Endothelial cell (in vitro differentiated cells): ENCODE measurements around the gene HPDL. TPM values are rescaled to one million over a fixed set of nuclear protein-coding genes. Genes with fewer than 3 reads are reported as not detected.

Source experiments
- DNase-seq: peaks from one replicate; pipeline ENCODE4 v3.0.0; 2021; ENCODE audit warnings: low spot score
- H3K27ac Mint-ChIP-seq: one replicate; pipeline ENCODE4 v1.8.0; 2021; ENCODE audit warnings: mixed read lengths, inconsistent platforms; ENCODE audit not compliant: unreplicated experiment
- H3K27me3 Mint-ChIP-seq: one replicate; pipeline ENCODE4 v1.8.0; 2021; ENCODE audit warnings: mild to moderate bottlenecking, moderate library complexity, mixed read lengths, inconsistent platforms; ENCODE audit not compliant: unreplicated experiment
- H3K36me3 Mint-ChIP-seq: one replicate; pipeline ENCODE4 v1.8.0; 2021; ENCODE audit warnings: mild to moderate bottlenecking, low read depth, mixed read lengths, inconsistent platforms; ENCODE audit not compliant: unreplicated experiment
- H3K4me1 Mint-ChIP-seq: one replicate; pipeline ENCODE4 v1.8.0; 2021; ENCODE audit warnings: mild to moderate bottlenecking, mixed read lengths, inconsistent platforms; ENCODE audit not compliant: unreplicated experiment
- H3K4me3 Mint-ChIP-seq: one replicate; pipeline ENCODE4 v1.8.0; 2021; ENCODE audit warnings: mild to moderate bottlenecking, mixed read lengths, inconsistent platforms; ENCODE audit not compliant: unreplicated experiment
- H3K9me3 Mint-ChIP-seq: one replicate; pipeline ENCODE4 v1.8.0; 2021; ENCODE audit warnings: mixed read lengths, inconsistent platforms; ENCODE audit not compliant: unreplicated experiment
- CTCF ChIP-seq: fragments of 200-600 bp; sonication (generic); IDR thresholded peaks from one replicate; pipeline ENCODE4 v1.5.0; 2021; ENCODE audit warnings: antibody characterized with exemption; ENCODE audit not compliant: unreplicated experiment
- total RNA-seq: library from RNA; stranded (reverse); fragmentation: NEBNext Ultra II Directional; extraction: Animal tissue kit (Norgen Biotek cat#: 25700); gene quantifications from one replicate; pipeline ENCODE4 v1.2.1, GENCODE V29; 2021; ENCODE audit not compliant: unreplicated experiment

The HPDL gene
- total RNA-seq, 1 donor from 2014 or later: 2.5 TPM

- peaks cover 6% of the 10 kb centered on the region for H3K36me3 Mint-ChIP-seq
- peak overlapping the region; percentile 86 for H3K27ac Mint-ChIP-seq
- H3K4me1 Mint-ChIP-seq: peaks cover 66% of the 10 kb centered on the region
- peak overlapping the region; percentile 65 for H3K4me3 Mint-ChIP-seq
- H3K9me3 Mint-ChIP-seq: no peaks in the 10 kb centered on the region
- no peak for TF ChIP-seq CTCF
- peaks cover 7% of the 10 kb centered on the region for H3K27me3 Mint-ChIP-seq
- DNase-seq: no peak
These were observed 11.1 kb downstream of the HPDL start for GRCh38 chr1:45337630-45338325.

GRCh38 chr1:45339789-45340558 lies 13.3 kb downstream of the HPDL start, which contains the start of the genes MUTYH and TOE1:
MUTYH (minus strand) TSS chr1:45340440; CDS start chr1:45334505, 5,935 bp downstream.
TOE1 (plus strand) TSS chr1:45340170; CDS start chr1:45340253, 83 bp downstream.
- peaks cover 55% of the 10 kb centered on the region for H3K4me1 Mint-ChIP-seq
- peak within 1 kb of the TSS; percentile 100 for H3K4me3 Mint-ChIP-seq
- peak; percentile 93 for DNase-seq
- no peaks in the 10 kb centered on the region for H3K9me3 Mint-ChIP-seq
- H3K27me3 Mint-ChIP-seq: peaks cover 7% of the 10 kb centered on the region
- no peak for TF ChIP-seq CTCF
- peak within 1 kb of the TSS; percentile 96 for H3K27ac Mint-ChIP-seq
- peaks cover 15% of the 10 kb centered on the region for H3K36me3 Mint-ChIP-seq

- peak overlapping the region; percentile 96 for H3K27ac Mint-ChIP-seq
- no peak for TF ChIP-seq CTCF
- peaks cover 57% of the 10 kb centered on the region for H3K4me1 Mint-ChIP-seq
- H3K27me3 Mint-ChIP-seq: peaks cover 7% of the 10 kb centered on the region
- no peak for DNase-seq
- peak overlapping the region; percentile 100 for H3K4me3 Mint-ChIP-seq
- no peaks in the 10 kb centered on the region for H3K9me3 Mint-ChIP-seq
- H3K36me3 Mint-ChIP-seq: peaks cover 22% of the 10 kb centered on the region
These were observed 14.2 kb downstream of the HPDL start for GRCh38 chr1:45340816-45341466.

DNA sequence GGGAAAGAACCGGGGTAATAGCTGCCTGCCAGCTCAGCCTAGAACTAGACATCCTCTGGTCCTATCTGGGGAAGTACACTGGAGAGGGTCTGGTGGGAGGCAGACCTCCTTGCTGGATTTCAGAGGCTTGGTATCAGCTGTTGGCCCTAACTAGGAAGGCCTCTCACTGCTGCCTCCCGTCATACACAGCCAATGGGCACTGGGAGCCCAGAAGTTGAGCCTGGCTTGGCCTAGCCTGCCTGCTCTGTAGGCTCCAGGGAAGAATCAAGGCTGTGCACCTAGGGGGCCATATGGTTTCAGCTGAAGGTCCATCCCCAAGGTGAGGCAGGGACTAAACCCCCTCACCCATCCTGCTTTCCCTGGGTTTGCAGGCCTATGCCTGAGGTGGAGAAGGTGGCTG lies 17.8 kb downstream of the HPDL start:
- Mint-ChIP-seq H3K27ac (no peak overlapping the region), H3K4me3 (no peak overlapping the region), H3K9me3 (no peaks in the 10 kb centered on the region), H3K36me3 (peaks cover 34% of the 10 kb centered on the region), H3K27me3 (peaks cover 3% of the 10 kb centered on the region), H3K4me1 (peaks cover 31% of the 10 kb centered on the region)
- TF ChIP-seq CTCF: no peak
- no peak for DNase-seq
